ENCODE measurements around the gene DRAP1.

GRCh38 chr11:65962141-65962564 lies 42.9 kb downstream of the DRAP1 start:
- TF ChIP-seq CTCF (IDR thresholded peaks at IDR 0.05) (no peak), POLR2A (IDR thresholded peaks at IDR 0.05) (no peak)
